Uterus (tissue), 4 donors: ENCODE results near the gene ST3GAL5. TPM values are rescaled to one million over a fixed set of nuclear protein-coding genes. Genes with fewer than 3 reads are reported as not detected.
A peak's percentile ranks its signal among the peaks of the same experiment; 100 is the strongest.

ENCODE experiments used
- DNase-seq, 2 donors: peaks; one replicate each; pipeline ENCODE4 v3.0.0-alpha.2; 2019 to 2020
- H3K27ac ChIP-seq, 2 donors: fragments of 200-600 bp; sonication (generic); 1 replicate in 1 of 2; 2 replicates in 1 of 2; pipeline ENCODE4 v1.5.1; 2016 to 2018
- H3K27me3 ChIP-seq, 2 donors: fragments of 200-600 bp; sonication (generic); one replicate each; pipeline ENCODE4 v1.5.1; 2018 to 2019; ENCODE audit warnings: control low read depth in 1 of 2
- H3K36me3 ChIP-seq, 2 donors: fragments of 200-600 bp; sonication (generic); one replicate each; pipeline ENCODE4 v1.5.1; 2019; ENCODE audit warnings: control low read depth in 1 of 2
- H3K4me1 ChIP-seq, 2 donors: fragments of 200-600 bp; sonication (generic); one replicate each; pipeline ENCODE4 v1.5.1; 2018 to 2019; ENCODE audit warnings: control low read depth in 1 of 2
- H3K4me3 ChIP-seq, 2 donors: fragments of 200-600 bp; sonication (generic); 1 replicate in 1 of 2; 2 replicates in 1 of 2; pipeline ENCODE4 v1.5.1; 2018 to 2019; ENCODE audit warnings: mild to moderate bottlenecking in 1 of 2
- H3K9me3 ChIP-seq, 2 donors: fragments of 200-600 bp; sonication (generic); one replicate each; pipeline ENCODE4 v1.5.1; 2019; ENCODE audit warnings: control low read depth in 1 of 2
- POLR2A ChIP-seq, 2 donors: fragments of 450-650 bp; IDR thresholded peaks; one replicate each; pipeline ENCODE4 v1.6.1; 2016; ENCODE audit warnings: antibody characterized with exemption in 2 of 2, mild to moderate bottlenecking in 1 of 2, moderate library complexity in 1 of 2
- intact Hi-C: fragments of 100-400 bp; cut with DNase I; formaldehyde crosslinking; loops from one replicate; pipeline ENCODE4 v1.15.1; 2023; ENCODE audit warnings: low total_unique reads
- total RNA-seq, 4 donors: library from RNA; depleted of rRNA in 3 of 4; stranded (reverse); fragments of >200 nt in 3 of 4; gene quantifications; one replicate each; pipeline versions ENCODE4 v1.1.0 to v1.2.4, GENCODE V29; 2014 to 2023
- TF ChIP-seq, protein P1 (sequence below), 4 experiments: fragments of 200-600 bp in 2 of 4; fragments of 450-650 bp in 2 of 4; sonication (generic) in 2 of 4; IDR thresholded peaks; one replicate each; pipeline ENCODE4 v1.5.1; 2016 to 2019; ENCODE audit warnings: antibody characterized with exemption in 4 of 4, mild to moderate bottlenecking in 2 of 4, moderate library complexity in 1 of 4
- donor health status: DM: yes; HTN: yes; CAD: no.

ST3GAL5 gene
- total RNA-seq, 4 donors from 2014 or later: 12.3 to 52.9 (median 32.9) TPM

DNA sequence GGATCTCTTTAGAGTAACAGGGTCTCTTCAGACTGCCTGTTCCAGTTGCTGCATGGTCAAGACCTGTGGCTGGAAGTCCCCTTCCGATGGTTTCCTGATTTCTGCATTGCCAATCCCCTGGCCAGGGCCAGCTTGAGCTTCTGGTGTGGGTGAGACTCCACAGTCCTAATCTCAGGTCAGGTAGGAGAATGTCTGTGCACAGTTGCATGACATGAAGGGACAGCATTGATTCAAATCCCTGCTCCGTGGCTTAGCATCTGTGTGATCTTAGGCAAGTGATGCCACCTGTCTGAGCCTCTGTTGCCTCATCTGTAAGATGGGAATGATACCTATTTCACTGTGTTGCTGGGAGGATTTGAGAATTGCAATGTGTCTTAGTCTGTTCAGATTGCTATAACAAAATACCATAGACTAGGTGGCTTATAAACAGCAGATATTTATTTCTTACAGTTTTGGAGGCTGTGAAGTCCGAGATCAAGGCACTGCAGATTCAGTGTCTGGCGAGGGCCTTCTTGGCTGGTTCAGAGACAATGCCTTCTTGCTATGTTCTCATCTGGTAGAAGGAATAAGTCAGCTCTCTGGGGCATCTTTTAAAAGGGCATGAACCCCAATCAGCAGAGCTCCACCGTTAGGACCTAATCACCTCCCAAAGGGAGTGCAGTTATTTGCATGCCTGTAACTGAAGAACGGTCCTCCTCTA lies 68.8 kb downstream of the ST3GAL5 start:
- Histone ChIP-seq H3K4me1 (no peaks in the 10 kb centered on the region), H3K9me3 (no peaks in the 10 kb centered on the region), H3K4me3 (no peak overlapping the region), H3K27ac (no peak overlapping the region), H3K36me3 (no peaks in the 10 kb centered on the region), H3K27me3 (no peaks in the 10 kb centered on the region)
- intact Hi-C loops: loop anchor here (10.0 kb wide), 1 partner anchor 185 kb away; no protein-coding TSS in a partner anchor
- TF ChIP-seq, protein P1, sequence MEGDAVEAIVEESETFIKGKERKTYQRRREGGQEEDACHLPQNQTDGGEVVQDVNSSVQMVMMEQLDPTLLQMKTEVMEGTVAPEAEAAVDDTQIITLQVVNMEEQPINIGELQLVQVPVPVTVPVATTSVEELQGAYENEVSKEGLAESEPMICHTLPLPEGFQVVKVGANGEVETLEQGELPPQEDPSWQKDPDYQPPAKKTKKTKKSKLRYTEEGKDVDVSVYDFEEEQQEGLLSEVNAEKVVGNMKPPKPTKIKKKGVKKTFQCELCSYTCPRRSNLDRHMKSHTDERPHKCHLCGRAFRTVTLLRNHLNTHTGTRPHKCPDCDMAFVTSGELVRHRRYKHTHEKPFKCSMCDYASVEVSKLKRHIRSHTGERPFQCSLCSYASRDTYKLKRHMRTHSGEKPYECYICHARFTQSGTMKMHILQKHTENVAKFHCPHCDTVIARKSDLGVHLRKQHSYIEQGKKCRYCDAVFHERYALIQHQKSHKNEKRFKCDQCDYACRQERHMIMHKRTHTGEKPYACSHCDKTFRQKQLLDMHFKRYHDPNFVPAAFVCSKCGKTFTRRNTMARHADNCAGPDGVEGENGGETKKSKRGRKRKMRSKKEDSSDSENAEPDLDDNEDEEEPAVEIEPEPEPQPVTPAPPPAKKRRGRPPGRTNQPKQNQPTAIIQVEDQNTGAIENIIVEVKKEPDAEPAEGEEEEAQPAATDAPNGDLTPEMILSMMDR (IDR thresholded peaks at IDR 0.05): no peak
- TF ChIP-seq POLR2A (IDR thresholded peaks at IDR 0.05): no peak
- no peak for DNase-seq

DNA sequence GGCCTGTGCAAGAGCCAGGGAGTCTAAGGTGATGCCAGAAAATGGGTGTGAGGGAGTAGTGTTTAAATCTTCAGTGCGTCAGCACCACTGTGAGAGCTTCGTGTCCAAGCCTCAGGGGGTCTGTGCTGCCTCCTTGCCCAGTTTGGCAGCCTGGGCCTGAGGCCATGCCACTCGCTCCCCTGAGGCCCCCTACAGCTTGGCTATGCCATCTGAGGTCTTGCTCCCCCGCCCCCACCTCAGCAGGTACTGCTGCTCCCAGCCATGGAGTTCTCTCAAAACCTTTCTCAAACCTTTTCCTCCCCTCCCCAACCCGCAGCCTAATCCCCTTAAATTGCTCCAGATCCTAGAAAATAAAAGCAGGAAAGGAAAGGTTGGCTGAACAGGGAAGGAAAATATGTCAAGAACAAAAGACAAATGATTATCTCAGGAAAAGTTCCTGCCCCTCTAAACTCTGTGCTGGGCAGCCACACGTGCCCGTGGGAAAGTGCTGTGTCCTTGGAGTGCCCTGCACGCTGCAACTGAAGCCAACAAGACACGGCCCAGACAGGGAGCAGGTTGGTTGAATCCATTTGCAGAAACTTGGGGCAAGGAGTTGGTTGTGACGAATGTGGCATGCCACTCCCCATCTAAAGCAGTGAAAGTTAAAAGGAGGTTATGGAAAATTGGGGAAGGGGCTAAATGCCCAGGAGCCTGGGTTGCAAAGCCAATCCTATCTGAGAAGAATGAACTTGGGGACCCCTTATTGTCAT lies 73.8 kb downstream of the ST3GAL5 start:
- H3K27me3 ChIP-seq: no peaks in the 10 kb centered on the region
- no peak for TF ChIP-seq POLR2A (IDR thresholded peaks at IDR 0.05)
- TF ChIP-seq, protein P1 (IDR thresholded peaks at IDR 0.05): no peak
- H3K4me3 ChIP-seq: no peak overlapping the region
- H3K27ac ChIP-seq: no peak overlapping the region
- H3K9me3 ChIP-seq: no peaks in the 10 kb centered on the region
- intact Hi-C loops: loop anchor here (10.0 kb wide), 1 partner anchor 180 kb away; no protein-coding TSS in a partner anchor
- H3K36me3 ChIP-seq: no peaks in the 10 kb centered on the region
- no peaks in the 10 kb centered on the region for H3K4me1 ChIP-seq
- no peak for DNase-seq

DNA sequence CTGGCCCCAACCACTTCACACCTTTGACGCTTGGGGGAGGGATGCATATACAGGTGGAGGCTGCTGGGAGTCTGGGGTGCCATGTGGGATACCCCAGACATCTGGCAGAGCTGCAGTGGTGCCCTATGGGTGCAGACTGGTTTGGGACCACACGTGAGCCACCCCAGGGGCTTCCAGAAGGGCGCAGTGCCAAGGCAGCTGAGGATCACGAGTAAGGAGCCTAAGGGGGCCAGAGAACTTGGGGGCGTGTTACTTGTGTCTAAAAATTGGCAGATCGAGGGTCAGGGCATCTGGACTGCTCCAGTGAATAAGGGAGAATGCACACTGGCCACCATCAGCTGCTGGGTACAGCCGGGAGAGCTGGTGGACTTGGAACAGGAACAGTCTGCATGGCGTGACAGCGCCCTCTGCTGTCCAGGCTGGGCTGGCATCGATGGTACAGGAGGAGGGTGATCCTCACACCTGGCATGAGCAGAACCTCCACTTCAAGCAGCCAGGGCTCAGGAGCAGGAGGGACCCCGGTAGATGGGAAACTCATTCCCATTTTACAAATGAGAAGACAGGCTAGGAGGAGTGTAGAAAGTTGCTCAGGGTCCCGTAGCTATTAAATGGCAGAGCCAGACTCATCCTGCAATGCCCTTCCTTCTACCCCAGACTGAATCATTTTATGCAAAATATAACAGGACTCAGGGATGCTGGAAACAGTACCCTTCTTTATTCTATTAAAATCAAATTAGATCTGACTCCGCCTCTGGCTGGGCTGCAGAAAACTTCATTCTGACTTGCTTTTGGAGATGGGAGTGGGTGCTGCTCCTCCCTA lies 74.6 kb downstream of the ST3GAL5 start:
- no peak overlapping the region for H3K27ac ChIP-seq

DNA sequence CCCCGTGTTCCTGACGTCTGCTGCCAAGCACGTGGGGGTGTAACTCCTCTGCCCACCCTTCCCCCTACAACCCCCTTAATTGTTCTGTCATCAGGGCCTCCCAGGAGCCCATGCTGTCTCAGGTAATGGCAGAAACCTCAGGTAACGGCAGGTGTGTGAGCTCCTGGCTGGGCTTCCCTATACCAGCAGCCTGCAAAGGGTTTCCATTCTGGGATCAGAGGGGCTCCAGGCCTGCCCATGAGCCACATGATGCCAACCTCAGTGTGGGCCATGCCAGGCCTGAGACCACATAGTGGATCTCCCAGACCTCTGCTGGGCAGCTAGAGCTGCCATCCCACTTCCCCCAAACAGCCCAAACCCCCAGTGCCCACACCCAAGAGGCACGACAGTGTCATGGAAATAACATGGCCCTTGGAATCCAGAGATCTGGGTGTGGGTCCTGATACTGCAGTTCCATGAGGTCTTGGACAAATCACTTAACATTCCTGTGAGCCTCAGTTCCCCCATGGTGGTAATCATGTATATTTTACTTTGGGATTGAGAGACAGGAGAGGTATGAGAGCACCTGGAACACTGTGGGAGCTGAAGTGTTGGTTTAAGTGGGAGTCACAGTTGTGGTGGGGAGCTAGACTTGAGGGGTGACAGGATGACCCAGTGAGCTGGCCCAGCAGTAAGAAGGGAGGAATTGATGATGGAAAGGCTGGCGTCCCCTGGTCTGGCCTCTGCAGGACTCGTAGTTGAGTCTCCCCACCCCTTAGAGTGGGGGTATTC lies 75.4 kb downstream of the ST3GAL5 start:
- Histone ChIP-seq H3K27me3 (no peaks in the 10 kb centered on the region), H3K4me1 (no peaks in the 10 kb centered on the region), H3K27ac (no peak overlapping the region), H3K36me3 (no peaks in the 10 kb centered on the region), H3K4me3 (no peak overlapping the region), H3K9me3 (no peaks in the 10 kb centered on the region)
- TF ChIP-seq, protein P1 (IDR thresholded peaks at IDR 0.05): no peak
- no peak for TF ChIP-seq POLR2A (IDR thresholded peaks at IDR 0.05)
- no peak for DNase-seq
- intact Hi-C loops: loop anchor here (2.0 to 10.0 kb wide), 2 partner anchors 85 to 179 kb away; no protein-coding TSS in a partner anchor

More for the DNA sequence above, 74.6 kb downstream of the ST3GAL5 start:
- Histone ChIP-seq H3K9me3 (no peaks in the 10 kb centered on the region), H3K36me3 (no peaks in the 10 kb centered on the region), H3K4me1 (no peaks in the 10 kb centered on the region), H3K27me3 (no peaks in the 10 kb centered on the region), H3K4me3 (no peak overlapping the region)
- DNase-seq: peak; percentile 91
- intact Hi-C loops: loop anchor here (2.0 to 10.0 kb wide), 2 partner anchors 85 to 179 kb away; no protein-coding TSS in a partner anchor
- TF ChIP-seq, protein P1 (IDR thresholded peaks at IDR 0.05): peak; percentile 90 to 97 (median 94)
- TF ChIP-seq POLR2A (IDR thresholded peaks at IDR 0.05): peak in 1 of 2 donors; percentile 15
